ENCODE data around the gene AUTS2. TPM values are rescaled to one million over a fixed set of nuclear protein-coding genes. Genes with fewer than 3 reads are reported as not detected.

AUTS2 gene
- total and polyA plus RNA-seq, 2 donors: 13.4 to 87.7 TPM

- Histone ChIP-seq H3K36me3 (ENCODE audit: insufficient read depth) (no peaks in the 10 kb centered on the region), H3K4me1 (ENCODE audit: insufficient read depth) (no peaks in the 10 kb centered on the region), H3K27ac (ENCODE audit: low read depth) (no peak overlapping the region), H3K4me3 (ENCODE audit: low read depth, low read length) (no peak overlapping the region)
- 91% methylated on average over 2 of the region's 2 CpGs for WGBS
- DNase-seq (ENCODE audit: extremely low spot score): no peak
Measured at GRCh38 chr7:70556761-70557160, 958.5 kb downstream of the AUTS2 start.

DNA sequence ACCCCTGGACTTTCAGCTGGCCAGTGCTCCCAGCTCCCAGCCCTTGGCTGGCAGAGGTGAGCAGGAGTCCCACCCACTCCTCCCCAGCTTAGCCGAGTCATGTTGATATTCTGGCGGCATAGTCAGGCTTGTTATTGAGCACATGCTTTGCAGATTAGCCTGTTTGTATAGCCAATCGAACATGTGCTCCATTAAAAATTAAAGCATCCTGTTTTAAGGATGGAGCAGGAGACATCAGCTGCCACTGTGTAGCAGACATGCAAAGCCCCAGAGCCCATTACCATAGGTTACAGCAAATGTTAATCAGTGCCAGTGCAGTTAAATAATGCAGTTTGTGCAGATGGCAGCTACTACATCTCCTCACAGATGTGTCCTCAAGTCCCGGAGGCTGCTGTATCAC, 959.1 kb downstream of the AUTS2 start:
- no peak overlapping the region for H3K4me3 ChIP-seq (ENCODE audit: low read depth, low read length)
- WGBS: 70% methylated on average over 4 of the region's 4 CpGs
- no peaks in the 10 kb centered on the region for H3K36me3 ChIP-seq (ENCODE audit: insufficient read depth)

GRCh38 chr7:70559815-70560214, 961.5 kb downstream of the AUTS2 start:
- WGBS: 95% methylated on average over 5 of the region's 5 CpGs

More for the DNA sequence above, 959.1 kb downstream of the AUTS2 start:
- Histone ChIP-seq H3K4me1 (ENCODE audit: insufficient read depth) (no peaks in the 10 kb centered on the region), H3K27ac (ENCODE audit: low read depth) (no peak overlapping the region)
- DNase-seq (ENCODE audit: extremely low spot score): no peak

GRCh38 chr7:70563960-70564359, 965.7 kb downstream of the AUTS2 start:
- 90% methylated on average over 2 of the region's 2 CpGs for WGBS
- no peak overlapping the region for H3K27ac ChIP-seq (ENCODE audit: low read depth)
- no peaks in the 10 kb centered on the region for H3K36me3 ChIP-seq (ENCODE audit: insufficient read depth)
- H3K4me3 ChIP-seq (ENCODE audit: low read depth, low read length): no peak overlapping the region
- DNase-seq (ENCODE audit: extremely low spot score): no peak
- H3K4me1 ChIP-seq (ENCODE audit: insufficient read depth): no peaks in the 10 kb centered on the region

More at GRCh38 chr7:70559815-70560214, 961.5 kb downstream of the AUTS2 start:
- DNase-seq (ENCODE audit: extremely low spot score): no peak
- no peak overlapping the region for H3K4me3 ChIP-seq (ENCODE audit: low read depth, low read length)
- no peaks in the 10 kb centered on the region for H3K4me1 ChIP-seq (ENCODE audit: insufficient read depth)
- no peaks in the 10 kb centered on the region for H3K36me3 ChIP-seq (ENCODE audit: insufficient read depth)
- no peak overlapping the region for H3K27ac ChIP-seq (ENCODE audit: low read depth)

DNA sequence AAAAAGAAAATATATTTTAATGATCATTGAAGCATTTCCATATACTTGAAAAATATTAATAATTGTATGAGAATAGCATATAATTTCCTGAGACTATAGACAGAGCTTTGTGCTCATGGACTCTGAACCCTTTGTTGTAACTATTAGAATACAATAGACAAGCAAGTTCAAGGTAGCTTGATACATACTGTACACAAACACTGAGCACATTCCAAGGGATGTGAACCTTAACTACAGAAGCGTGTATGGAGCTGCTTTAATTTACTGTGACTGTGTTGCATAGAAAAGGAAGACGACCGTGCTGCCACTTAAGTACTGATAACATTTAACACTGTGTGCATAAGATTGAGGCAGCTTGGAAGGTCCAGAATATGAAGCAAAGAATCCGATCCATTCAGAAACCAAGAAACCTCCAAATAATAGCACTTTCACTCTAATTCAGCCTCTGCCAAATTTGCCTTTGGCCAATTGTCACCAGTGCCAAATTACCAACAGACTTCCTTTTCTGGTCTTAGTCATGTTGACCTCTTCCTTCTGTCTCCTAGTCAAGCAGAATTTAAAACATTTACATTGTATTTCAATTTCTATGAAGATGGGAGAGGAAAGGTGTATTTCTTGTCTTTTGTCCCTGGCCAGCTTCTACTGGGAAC, 967.6 kb downstream of the AUTS2 start:
- no peak for DNase-seq (ENCODE audit: extremely low spot score)
- WGBS: 73% methylated on average over 4 of the region's 4 CpGs
- Histone ChIP-seq H3K27ac (ENCODE audit: low read depth) (no peak overlapping the region), H3K36me3 (ENCODE audit: insufficient read depth) (no peaks in the 10 kb centered on the region), H3K4me3 (ENCODE audit: low read depth, low read length) (no peak overlapping the region), H3K4me1 (ENCODE audit: insufficient read depth) (no peaks in the 10 kb centered on the region)

DNA sequence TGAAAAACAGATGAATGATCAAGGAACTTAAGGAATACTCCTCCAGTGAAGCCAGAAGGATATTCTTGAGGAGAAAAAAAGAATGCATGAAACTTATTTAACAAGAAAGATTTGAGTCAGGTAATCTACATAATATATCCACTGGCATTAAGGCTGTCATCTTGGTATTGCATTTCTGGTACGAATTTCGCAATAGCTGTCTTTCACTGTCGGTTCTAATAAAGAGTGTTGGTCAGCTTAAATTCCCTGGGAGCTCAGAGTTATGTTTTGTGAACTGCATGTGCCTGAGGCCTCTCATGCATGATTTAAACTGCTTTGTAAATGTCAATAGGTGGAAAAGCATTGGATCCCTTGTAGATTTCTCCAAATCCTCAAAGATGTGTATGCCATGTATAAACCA, 968.4 kb downstream of the AUTS2 start:
- no peaks in the 10 kb centered on the region for H3K36me3 ChIP-seq (ENCODE audit: insufficient read depth)
- H3K27ac ChIP-seq (ENCODE audit: low read depth): no peak overlapping the region
- H3K4me3 ChIP-seq (ENCODE audit: low read depth, low read length): no peak overlapping the region
- no peak for DNase-seq (ENCODE audit: extremely low spot score)
- 74% methylated on average over 3 of the region's 3 CpGs for WGBS
- no peaks in the 10 kb centered on the region for H3K4me1 ChIP-seq (ENCODE audit: insufficient read depth)

GRCh38 chr7:70568674-70569334, 970.5 kb downstream of the AUTS2 start:
- Histone ChIP-seq H3K36me3 (ENCODE audit: insufficient read depth) (no peaks in the 10 kb centered on the region), H3K4me3 (ENCODE audit: low read depth, low read length) (no peak overlapping the region), H3K27ac (ENCODE audit: low read depth) (no peak overlapping the region), H3K4me1 (ENCODE audit: insufficient read depth) (no peaks in the 10 kb centered on the region)
- no peak for DNase-seq (ENCODE audit: extremely low spot score)
- WGBS: 58% methylated on average over 8 of the region's 8 CpGs

DNA sequence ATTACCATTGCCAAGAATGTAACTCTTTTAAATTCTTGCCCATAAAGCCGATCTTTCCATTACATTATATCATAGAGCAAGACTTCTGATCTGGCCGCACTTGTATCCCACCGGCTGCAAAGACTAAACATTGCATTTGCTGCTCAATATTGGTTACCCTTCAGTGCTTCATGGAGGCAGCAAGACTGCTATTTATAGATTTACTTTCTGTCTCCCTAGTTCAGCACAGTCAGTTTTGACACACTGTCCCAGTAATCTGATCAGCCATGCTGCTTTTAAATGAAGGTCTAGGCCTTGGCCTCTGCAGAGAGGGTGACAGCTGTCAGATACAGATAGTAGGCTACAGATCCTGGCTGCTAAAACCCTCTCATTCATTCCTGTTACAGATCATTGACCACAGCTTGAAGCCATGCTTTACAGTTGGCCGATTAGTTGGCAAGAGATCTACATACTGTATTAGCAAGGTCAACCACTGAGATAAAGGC, 971.1 kb downstream of the AUTS2 start:
- 60% methylated on average over 4 of the region's 4 CpGs for WGBS
- DNase-seq (ENCODE audit: extremely low spot score): no peak

DNA sequence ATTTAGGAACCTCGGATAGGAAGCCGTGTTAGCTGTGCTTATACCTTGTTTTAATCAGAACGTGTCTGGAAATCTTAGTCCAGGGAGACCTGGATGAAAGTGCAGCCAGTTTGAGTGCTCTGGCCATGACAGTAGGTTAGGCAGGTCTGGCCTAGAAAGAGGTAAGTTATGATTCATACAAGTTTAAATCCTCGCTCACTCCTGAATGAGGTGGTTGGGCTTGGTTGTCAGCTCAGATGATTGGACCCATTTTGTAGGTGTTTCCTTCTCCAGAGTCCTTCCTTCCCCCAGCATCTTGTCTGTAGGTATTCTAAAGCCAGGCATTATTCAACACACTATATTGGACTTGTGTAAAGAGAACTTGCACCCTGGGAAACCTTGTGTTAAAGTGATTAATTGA, 971.8 kb downstream of the AUTS2 start:
- H3K4me3 ChIP-seq (ENCODE audit: low read depth, low read length): no peak overlapping the region
- 95% methylated on average over 4 of the region's 4 CpGs for WGBS
- no peaks in the 10 kb centered on the region for H3K36me3 ChIP-seq (ENCODE audit: insufficient read depth)

More for the DNA sequence above, 971.1 kb downstream of the AUTS2 start:
- H3K36me3 ChIP-seq (ENCODE audit: insufficient read depth): no peaks in the 10 kb centered on the region
- H3K4me3 ChIP-seq (ENCODE audit: low read depth, low read length): no peak overlapping the region
- H3K27ac ChIP-seq (ENCODE audit: low read depth): no peak overlapping the region
- H3K4me1 ChIP-seq (ENCODE audit: insufficient read depth): no peaks in the 10 kb centered on the region

DNA sequence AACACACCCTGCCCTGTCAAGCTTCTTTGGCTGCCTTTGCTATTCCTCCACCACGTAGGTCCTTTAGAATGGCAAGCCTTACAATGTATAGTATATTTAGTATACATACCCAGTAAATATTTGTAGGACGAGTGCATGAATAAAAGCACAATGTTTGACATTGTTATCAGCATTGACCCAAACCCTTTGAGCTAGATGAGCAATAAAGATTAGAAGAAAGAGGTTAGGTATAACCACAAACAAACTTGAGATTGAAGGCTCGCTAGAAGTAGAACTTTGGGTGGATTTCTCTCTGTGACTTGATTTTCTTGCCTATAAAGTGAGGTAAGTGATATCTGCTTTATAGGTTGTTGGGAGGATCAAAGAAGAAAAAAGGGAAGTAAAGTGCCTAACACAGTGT, 972.7 kb downstream of the AUTS2 start:
- no peak for DNase-seq (ENCODE audit: extremely low spot score)
- no peak overlapping the region for H3K27ac ChIP-seq (ENCODE audit: low read depth)
- H3K36me3 ChIP-seq (ENCODE audit: insufficient read depth): no peaks in the 10 kb centered on the region
- 59% methylated on average over 3 of the region's 3 CpGs for WGBS
- no peaks in the 10 kb centered on the region for H3K4me1 ChIP-seq (ENCODE audit: insufficient read depth)
- H3K4me3 ChIP-seq (ENCODE audit: low read depth, low read length): no peak overlapping the region

More for the DNA sequence above, 971.8 kb downstream of the AUTS2 start:
- DNase-seq (ENCODE audit: extremely low spot score): no peak
- H3K27ac ChIP-seq (ENCODE audit: low read depth): no peak overlapping the region
- no peaks in the 10 kb centered on the region for H3K4me1 ChIP-seq (ENCODE audit: insufficient read depth)

DNA sequence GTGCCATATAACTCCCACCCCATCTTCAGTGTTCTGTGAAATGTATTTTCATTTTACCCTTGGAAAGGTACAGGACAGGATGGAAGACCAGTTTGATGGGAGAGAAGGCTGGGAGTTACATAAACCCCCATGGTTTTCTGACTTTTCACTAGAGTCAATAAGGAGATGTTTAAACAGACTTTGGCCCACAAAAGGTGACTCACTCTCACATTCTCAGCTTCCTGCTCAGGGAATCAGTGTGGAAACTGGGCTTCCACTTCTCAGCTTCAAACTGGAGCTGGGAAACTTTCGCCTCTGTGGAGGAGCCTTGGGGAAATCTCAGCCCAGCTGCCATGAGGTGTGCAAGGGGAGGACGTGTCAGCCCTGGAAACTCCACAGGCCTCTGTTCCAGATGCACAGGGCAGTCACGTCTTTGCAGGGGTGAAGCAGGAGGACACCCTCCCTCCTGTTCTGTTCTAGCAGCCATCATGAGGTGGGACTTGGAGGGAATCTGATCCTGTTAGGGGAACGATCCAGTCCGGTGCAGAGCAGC, 973.2 kb downstream of the AUTS2 start:
- Histone ChIP-seq H3K36me3 (ENCODE audit: insufficient read depth) (no peaks in the 10 kb centered on the region), H3K27ac (ENCODE audit: low read depth) (no peak overlapping the region), H3K4me3 (ENCODE audit: low read depth, low read length) (no peak overlapping the region), H3K4me1 (ENCODE audit: insufficient read depth) (no peaks in the 10 kb centered on the region)
- 87% methylated on average over 5 of the region's 5 CpGs for WGBS
- no peak for DNase-seq (ENCODE audit: extremely low spot score)

- Histone ChIP-seq H3K36me3 (ENCODE audit: insufficient read depth) (no peaks in the 10 kb centered on the region), H3K4me1 (ENCODE audit: insufficient read depth) (no peaks in the 10 kb centered on the region), H3K4me3 (ENCODE audit: low read depth, low read length) (no peak overlapping the region), H3K27ac (ENCODE audit: low read depth) (no peak overlapping the region)
- WGBS: 91% methylated on average over 10 of the region's 10 CpGs
- DNase-seq (ENCODE audit: extremely low spot score): no peak
Measured at GRCh38 chr7:70571961-70572360, 973.7 kb downstream of the AUTS2 start.

- H3K4me1 ChIP-seq (ENCODE audit: insufficient read depth): no peaks in the 10 kb centered on the region
- no peak overlapping the region for H3K27ac ChIP-seq (ENCODE audit: low read depth)
- no peak for DNase-seq (ENCODE audit: extremely low spot score)
- H3K36me3 ChIP-seq (ENCODE audit: insufficient read depth): no peaks in the 10 kb centered on the region
- no peak overlapping the region for H3K4me3 ChIP-seq (ENCODE audit: low read depth, low read length)
- 95% methylated on average over 6 of the region's 6 CpGs for WGBS
Measured at GRCh38 chr7:70572571-70572970, 974.3 kb downstream of the AUTS2 start.

- Histone ChIP-seq H3K36me3 (ENCODE audit: insufficient read depth) (no peaks in the 10 kb centered on the region), H3K4me3 (ENCODE audit: low read depth, low read length) (no peak overlapping the region), H3K27ac (ENCODE audit: low read depth) (no peak overlapping the region), H3K4me1 (ENCODE audit: insufficient read depth) (no peaks in the 10 kb centered on the region)
- WGBS: 93% methylated on average over 9 of the region's 9 CpGs
- DNase-seq (ENCODE audit: extremely low spot score): no peak
Measured at GRCh38 chr7:70573071-70573661, 974.9 kb downstream of the AUTS2 start.
